ENCODE results near the gene CASK.

CASK gene

GRCh38 chrX:41758401-41758800 is 165.0 kb downstream of the CASK start:
- TF ChIP-seq EZH2 (optimal IDR thresholded peaks at IDR 0.05; ENCODE audit: low read depth, low read length) = no peak
- TF ChIP-seq EZH2phosphoT487 (IDR thresholded peaks at IDR 0.05; ENCODE audit: low read length) = no peak
- TF ChIP-seq CTCF (IDR thresholded peaks at IDR 0.05; ENCODE audit: low read length) = no peak
- H3K79me2 ChIP-seq (ENCODE audit: low read length) = no peaks in the 10 kb centered on the region

GRCh38 chrX:41750716-41751115 is 172.6 kb downstream of the CASK start:
- no peak for TF ChIP-seq EZH2 (optimal IDR thresholded peaks at IDR 0.05; ENCODE audit: low read depth, low read length)
- Histone ChIP-seq H3F3A (ENCODE audit: insufficient read depth, low read length) (no peaks in the 10 kb centered on the region), H3K9me3 (replicated peaks; ENCODE audit: insufficient read depth, low read length) (no peaks in the 10 kb centered on the region), H3K9me2 (replicated peaks; ENCODE audit: insufficient read depth, low read length) (no peaks in the 10 kb centered on the region), H3K79me2 (ENCODE audit: low read length) (no peaks in the 10 kb centered on the region), H3K4me2 (ENCODE audit: low read depth, low read length) (no peak overlapping the region), H3K27me3 (replicated peaks; ENCODE audit: insufficient read depth, low read length) (no peaks in the 10 kb centered on the region), H3K9ac (ENCODE audit: low read length) (no peak overlapping the region), H4K20me1 (ENCODE audit: insufficient read depth, low read length) (no peaks in the 10 kb centered on the region), H3K36me3 (replicated peaks; ENCODE audit: insufficient read depth, low read length) (no peaks in the 10 kb centered on the region), H3K4me3 (ENCODE audit: low read length) (no peak overlapping the region), H2AFZ (ENCODE audit: low read length) (no peak overlapping the region), H3K4me1 (ENCODE audit: low read length) (no peaks in the 10 kb centered on the region), H3K27ac (ENCODE audit: low read length) (no peak overlapping the region)
- no peak for DNase-seq

More at GRCh38 chrX:41758401-41758800, 165.0 kb downstream of the CASK start:
- H2AFZ ChIP-seq (ENCODE audit: low read length) = no peak overlapping the region
- no peak overlapping the region for H3K27ac ChIP-seq (ENCODE audit: low read length)
- no peak overlapping the region for H3K4me2 ChIP-seq (ENCODE audit: low read depth, low read length)
- no peaks in the 10 kb centered on the region for H3K36me3 ChIP-seq (replicated peaks; ENCODE audit: insufficient read depth, low read length)
- no peaks in the 10 kb centered on the region for H3K9me2 ChIP-seq (replicated peaks; ENCODE audit: insufficient read depth, low read length)
- H4K20me1 ChIP-seq (ENCODE audit: insufficient read depth, low read length) = no peaks in the 10 kb centered on the region
- no peak overlapping the region for H3K9ac ChIP-seq (ENCODE audit: low read length)
- no peaks in the 10 kb centered on the region for H3K27me3 ChIP-seq (replicated peaks; ENCODE audit: insufficient read depth, low read length)
- no peaks in the 10 kb centered on the region for H3K4me1 ChIP-seq (ENCODE audit: low read length)
- H3K9me3 ChIP-seq (replicated peaks; ENCODE audit: insufficient read depth, low read length) = no peaks in the 10 kb centered on the region
- H3F3A ChIP-seq (ENCODE audit: insufficient read depth, low read length) = no peaks in the 10 kb centered on the region
- H3K4me3 ChIP-seq (ENCODE audit: low read length) = no peak overlapping the region
- DNase-seq = no peak

- TF ChIP-seq EZH2 (optimal IDR thresholded peaks at IDR 0.05; ENCODE audit: low read depth, low read length) (no peak), EZH2phosphoT487 (IDR thresholded peaks at IDR 0.05; ENCODE audit: low read length) (no peak), CTCF (IDR thresholded peaks at IDR 0.05; ENCODE audit: low read length) (no peak)
- Histone ChIP-seq H3K9me2 (replicated peaks; ENCODE audit: insufficient read depth, low read length) (no peaks in the 10 kb centered on the region), H2AFZ (ENCODE audit: low read length) (no peak overlapping the region), H3K4me1 (ENCODE audit: low read length) (no peaks in the 10 kb centered on the region), H3K9ac (ENCODE audit: low read length) (no peak overlapping the region), H3F3A (ENCODE audit: insufficient read depth, low read length) (no peaks in the 10 kb centered on the region), H3K4me3 (ENCODE audit: low read length) (no peak overlapping the region), H3K9me3 (replicated peaks; ENCODE audit: insufficient read depth, low read length) (no peaks in the 10 kb centered on the region), H3K79me2 (ENCODE audit: low read length) (no peaks in the 10 kb centered on the region), H3K27me3 (replicated peaks; ENCODE audit: insufficient read depth, low read length) (no peaks in the 10 kb centered on the region), H3K4me2 (ENCODE audit: low read depth, low read length) (no peak overlapping the region), H3K36me3 (replicated peaks; ENCODE audit: insufficient read depth, low read length) (no peaks in the 10 kb centered on the region), H4K20me1 (ENCODE audit: insufficient read depth, low read length) (no peaks in the 10 kb centered on the region), H3K27ac (ENCODE audit: low read length) (no peak overlapping the region)
- DNase-seq = no peak
Observed at GRCh38 chrX:41739871-41740270, 183.5 kb downstream of the CASK start.

- Histone ChIP-seq H4K20me1 (ENCODE audit: insufficient read depth, low read length) (no peaks in the 10 kb centered on the region), H3K9ac (ENCODE audit: low read length) (no peak overlapping the region), H3K9me3 (replicated peaks; ENCODE audit: insufficient read depth, low read length) (no peaks in the 10 kb centered on the region), H3K27ac (ENCODE audit: low read length) (no peak overlapping the region), H3K9me2 (replicated peaks; ENCODE audit: insufficient read depth, low read length) (no peaks in the 10 kb centered on the region), H3F3A (ENCODE audit: insufficient read depth, low read length) (peaks cover 8% of the 10 kb centered on the region; the same call in 1 of the 2 replicates), H3K4me2 (ENCODE audit: low read depth, low read length) (no peak overlapping the region), H3K4me3 (ENCODE audit: low read length) (no peak overlapping the region), H2AFZ (ENCODE audit: low read length) (no peak overlapping the region), H3K36me3 (replicated peaks; ENCODE audit: insufficient read depth, low read length) (no peaks in the 10 kb centered on the region), H3K27me3 (replicated peaks; ENCODE audit: insufficient read depth, low read length) (no peaks in the 10 kb centered on the region), H3K4me1 (ENCODE audit: low read length) (peaks cover 4% of the 10 kb centered on the region; the same call in 1 of the 2 replicates), H3K79me2 (ENCODE audit: low read length) (no peaks in the 10 kb centered on the region)
- no peak for DNase-seq
- TF ChIP-seq CTCF (IDR thresholded peaks at IDR 0.05; ENCODE audit: low read length) (no peak), EZH2phosphoT487 (IDR thresholded peaks at IDR 0.05; ENCODE audit: low read length) (no peak), EZH2 (optimal IDR thresholded peaks at IDR 0.05; ENCODE audit: low read depth, low read length) (no peak)
Observed at GRCh38 chrX:41737065-41737464, 186.3 kb downstream of the CASK start.
